Neural cell (in vitro differentiated cells): ENCODE measurements around the gene KRTAP5-8. TPM values are rescaled to one million over a fixed set of nuclear protein-coding genes. Genes with fewer than 3 reads are reported as not detected.
"Not testable (repeated sequence)": the region's sequence is repeated elsewhere in the genome, so short reads cannot be mapped to it uniquely, and the experiment has no call there.

Source experiments
- H2AFZ ChIP-seq: fragments of 200-600, 300-800 bp; sonication (generic), shearing (Covaris generic); 2 replicates; pipeline ENCODE4 v1.6.0; 2014; ENCODE audit warnings: low read depth, mild to moderate bottlenecking, antibody characterized with exemption, low read length, moderate library complexity
- H3F3A ChIP-seq: fragments of 200-600 bp; shearing (Covaris generic); 2 replicates; pipeline ENCODE4 v1.6.1; 2016; ENCODE audit warnings: mild to moderate bottlenecking, moderate library complexity, mixed read lengths, antibody characterized with exemption, low read length; ENCODE audit not compliant: insufficient read depth, poor library complexity, severe bottlenecking
- H3K27ac ChIP-seq: fragments of 200-600, 300-800 bp; sonication (generic), shearing (Covaris generic); 2 replicates; pipeline ENCODE4 v1.5.1; 2014; ENCODE audit warnings: mild to moderate bottlenecking, low read length, moderate library complexity
- H3K27me3 ChIP-seq: fragments of 300-800, 200-600 bp; sonication (generic), shearing (Covaris generic); 2 replicates; pipeline ENCODE4 v1.6.0; 2014; ENCODE audit warnings: mild to moderate bottlenecking, low read depth, low read length, moderate library complexity; ENCODE audit not compliant: insufficient read depth
- H3K36me3 ChIP-seq: fragments of 300-800, 200-600 bp; sonication (generic), shearing (Covaris generic); 2 replicates; pipeline ENCODE4 v1.5.1; 2014; ENCODE audit warnings: mild to moderate bottlenecking, antibody characterized with exemption, low read length, moderate library complexity; ENCODE audit not compliant: insufficient read depth
- H3K4me2 ChIP-seq: fragments of 300-800, 200-600 bp; sonication (generic), shearing (Covaris generic); 2 replicates; pipeline ENCODE4 v1.6.0; 2014; ENCODE audit warnings: mild to moderate bottlenecking, low read length
- H3K4me3 ChIP-seq: fragments of 300-800, 200-600 bp; sonication (generic), shearing (Covaris generic); 2 replicates; pipeline ENCODE4 v1.5.1; 2014; ENCODE audit warnings: mild to moderate bottlenecking, low read length, moderate library complexity
- H3K79me2 ChIP-seq: fragments of 200-600 bp; shearing (Covaris generic); replicated peaks from 2 replicates; pipeline ENCODE4 v1.6.0; 2014; ENCODE audit warnings: mild to moderate bottlenecking, low read length, moderate library complexity; ENCODE audit not compliant: insufficient read depth
- H3K9ac ChIP-seq: fragments of 300-800, 200-600 bp; sonication (generic), shearing (Covaris generic); 2 replicates; pipeline ENCODE4 v1.6.1; 2016; ENCODE audit warnings: mild to moderate bottlenecking, low read length, mixed read lengths
- H3K9me2 ChIP-seq: fragments of 200-600 bp; shearing (Covaris generic); 2 replicates; pipeline ENCODE4 v1.6.1; 2016; ENCODE audit warnings: mild to moderate bottlenecking, low read length, mixed read lengths; ENCODE audit not compliant: insufficient read depth
- H3K9me3 ChIP-seq: fragments of 200-600, 300-800 bp; sonication (generic), shearing (Covaris generic); 2 replicates; pipeline ENCODE4 v1.6.1; 2016; ENCODE audit warnings: mild to moderate bottlenecking, mixed run types, low read length, moderate library complexity, mixed read lengths
- H4K20me1 ChIP-seq: fragments of 200-600 bp; shearing (Covaris generic); 2 replicates; pipeline ENCODE4 v1.6.1; 2016; ENCODE audit warnings: mild to moderate bottlenecking, mixed run types; ENCODE audit not compliant: insufficient read depth
- CTCF ChIP-seq: fragments of 450-650 bp; IDR thresholded peaks from 2 replicates; pipeline ENCODE4 v1.5.1; 2014; ENCODE audit warnings: antibody characterized with exemption, mild to moderate bottlenecking, moderate library complexity; ENCODE audit not compliant: poor library complexity, severe bottlenecking
- EP300 ChIP-seq: fragments of 450-650 bp; conservative IDR thresholded peaks from 2 replicates; pipeline ENCODE4 v1.6.1; 2014; ENCODE audit warnings: antibody characterized with exemption, mild to moderate bottlenecking, moderate library complexity; ENCODE audit not compliant: poor library complexity, severe bottlenecking
- EZH2 ChIP-seq: fragments of 200-600, 300-800 bp; shearing (Covaris generic), sonication (generic); IDR thresholded peaks from 2 replicates; pipeline ENCODE4 v1.6.1; 2014; ENCODE audit warnings: antibody characterized with exemption, low read length, borderline replicate concordance, mild to moderate bottlenecking; ENCODE audit not compliant: insufficient read depth, poor library complexity, severe bottlenecking
- MXI1 ChIP-seq: fragments of 450-650 bp; conservative IDR thresholded peaks from 2 replicates; pipeline ENCODE4 v1.6.1; 2014; ENCODE audit warnings: antibody characterized with exemption, mild to moderate bottlenecking; ENCODE audit not compliant: poor library complexity, severe bottlenecking
- POLR2AphosphoS5 ChIP-seq: IDR thresholded peaks from 2 replicates; pipeline ENCODE4 v1.6.1; 2012
- RAD21 ChIP-seq: fragments of 450-650 bp; conservative IDR thresholded peaks from 2 replicates; pipeline ENCODE4 v1.6.1; 2014; ENCODE audit warnings: antibody characterized with exemption, mild to moderate bottlenecking, moderate library complexity
- REST ChIP-seq: IDR thresholded peaks from 2 replicates; pipeline ENCODE4 v1.6.1; 2012; ENCODE audit warnings: borderline replicate concordance
- SMC3 ChIP-seq: fragments of 450-650 bp; conservative IDR thresholded peaks from 2 replicates; pipeline ENCODE4 v1.6.1; 2014; ENCODE audit warnings: antibody characterized with exemption, mild to moderate bottlenecking, moderate library complexity; ENCODE audit not compliant: poor library complexity
- TAF1 ChIP-seq: IDR thresholded peaks from 2 replicates; pipeline ENCODE4 v1.6.1; 2012; ENCODE audit warnings: low read depth
- polyA plus RNA-seq: library from polyadenylated mRNA; depleted of rRNA; stranded (reverse); fragments of >200 nt; gene quantifications from 2 replicates; pipeline ENCODE4 v1.2.3, GENCODE V29; 2014

KRTAP5-8 gene
- polyA plus RNA-seq, 1 donor from 2014 or later: not detected

DNA sequence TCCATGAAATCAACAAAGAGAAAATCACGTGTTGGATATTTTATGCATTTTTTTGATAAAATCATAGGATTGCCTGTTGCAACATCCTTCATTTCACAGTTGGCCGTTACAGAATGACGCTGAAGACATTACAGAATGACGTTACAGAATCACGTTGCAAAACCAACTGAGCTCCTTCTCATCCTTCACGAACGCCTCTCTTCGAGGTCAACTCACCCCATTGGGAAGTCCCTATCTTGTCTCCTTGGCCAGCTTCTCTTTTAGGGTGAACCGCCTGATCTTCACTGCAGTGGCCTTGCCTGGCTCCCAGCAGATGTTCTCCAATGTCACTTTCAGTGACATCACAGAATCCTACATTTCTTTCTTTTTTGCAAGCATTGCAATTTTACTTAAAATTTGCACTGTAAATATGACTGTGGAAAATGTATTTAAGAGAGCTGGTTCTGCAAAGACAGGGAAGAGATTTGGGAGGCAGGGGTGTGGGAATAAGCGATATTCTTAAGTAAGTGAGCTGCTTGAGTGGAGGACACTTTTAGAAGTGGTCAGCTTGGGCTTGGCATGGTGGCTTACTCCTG, 5.7 kb upstream of the KRTAP5-8 start:
- no peak overlapping the region for H2AFZ ChIP-seq
- no peaks in the 10 kb centered on the region for H3K36me3 ChIP-seq
- H3K79me2 ChIP-seq: no peaks in the 10 kb centered on the region
- no peaks in the 10 kb centered on the region for H3K9me2 ChIP-seq
- no peak overlapping the region for H3K4me3 ChIP-seq
- H3K9ac ChIP-seq: no peak overlapping the region
- H3K27me3 ChIP-seq: no peaks in the 10 kb centered on the region
- H4K20me1 ChIP-seq: no peaks in the 10 kb centered on the region
- H3K4me2 ChIP-seq: no peak overlapping the region
- H3K9me3 ChIP-seq: no peaks in the 10 kb centered on the region
- TF ChIP-seq SMC3: no peak
- no peak for TF ChIP-seq REST
- no peak for TF ChIP-seq EP300
- TF ChIP-seq POLR2AphosphoS5: no peak
- no peak for TF ChIP-seq CTCF
- TF ChIP-seq MXI1: no peak
- no peak for TF ChIP-seq EZH2
- TF ChIP-seq TAF1: no peak
- no peak for TF ChIP-seq RAD21
- no peaks in the 10 kb centered on the region for H3F3A ChIP-seq
- no peak overlapping the region for H3K27ac ChIP-seq

- not testable (repeated sequence) for H3K4me2 ChIP-seq, H3K27ac ChIP-seq, H3K9ac ChIP-seq, H3F3A ChIP-seq, H3K27me3 ChIP-seq, H4K20me1 ChIP-seq, H2AFZ ChIP-seq, H3K9me3 ChIP-seq, H3K9me2 ChIP-seq, H3K4me3 ChIP-seq, H3K36me3 ChIP-seq, H3K79me2 ChIP-seq
Observed at GRCh38 chr11:71534711-71535608, 2.9 kb upstream of the KRTAP5-8 start.
